GM12878 (cell line): ENCODE results near the gene EHBP1.

Experiments
- CHD2 ChIP-seq: IDR thresholded peaks from 2 replicates; pipeline ENCODE4 v1.6.1; 2011; ENCODE audit warnings: low read depth, low read length, improper control_type of control experiment, borderline replicate concordance
- CHD4 ChIP-seq: fragments of 200-600 bp; sonication (generic); IDR thresholded peaks from 2 replicates; pipeline ENCODE4 v1.6.1; 2016; ENCODE audit warnings: mild to moderate bottlenecking
- EZH2 ChIP-seq: IDR thresholded peaks from 2 replicates; pipeline ENCODE4 v1.6.1; 2012; ENCODE audit warnings: low read depth, mild to moderate bottlenecking, control low read depth, inconsistent platforms, low read length, borderline replicate concordance; ENCODE audit not compliant: control insufficient read depth
- NBN ChIP-seq: fragments of 450-650 bp; IDR thresholded peaks from 2 replicates; pipeline ENCODE4 v1.6.1; 2016
- NFYB ChIP-seq: IDR thresholded peaks from 2 replicates; pipeline ENCODE4 v1.6.1; 2011; ENCODE audit warnings: low read depth, mild to moderate bottlenecking, low read length, improper control_type of control experiment, moderate library complexity; ENCODE audit not compliant: insufficient read depth
- POLR2A ChIP-seq: IDR thresholded peaks from 2 replicates; pipeline ENCODE4 v1.6.1; 2011; ENCODE audit warnings: low read depth, mild to moderate bottlenecking, low read length
- TAF1 ChIP-seq: IDR thresholded peaks from 2 replicates; pipeline ENCODE4 v1.6.1; 2011; ENCODE audit warnings: mild to moderate bottlenecking, low read depth, low read length, borderline replicate concordance
- TF ChIP-seq, protein P1 (sequence below), 3 experiments: IDR thresholded peaks in 2 of 3; conservative IDR thresholded peaks in 1 of 3; 2 replicates each; pipeline ENCODE4 v1.5.1; 2011; ENCODE audit warnings: low read depth in 3 of 3, low read length in 3 of 3, mild to moderate bottlenecking in 3 of 3, control low read depth in 2 of 3, moderate library complexity in 2 of 3, inconsistent platforms in 1 of 3, mixed read lengths in 1 of 3; ENCODE audit not compliant: control insufficient read depth in 2 of 3, insufficient read depth in 1 of 3; ENCODE audit errors: extremely low read depth in 1 of 3
- TF ChIP-seq, protein P2 (sequence below): IDR thresholded peaks from 2 replicates; pipeline ENCODE4 v1.6.1; 2012; ENCODE audit warnings: low read depth, low read length, improper control_type of control experiment
- TF ChIP-seq, protein P3 (sequence below): IDR thresholded peaks from 2 replicates; pipeline ENCODE4 v1.6.1; 2011; ENCODE audit warnings: low read depth, mild to moderate bottlenecking, low read length, moderate library complexity, borderline replicate concordance; ENCODE audit errors: extremely low read depth
- TF ChIP-seq, protein P4 (sequence below): fragments of 150-350 bp; IDR thresholded peaks from 2 replicates; pipeline ENCODE4 v1.6.1; 2016; ENCODE audit warnings: low read depth, low read length

DNA sequence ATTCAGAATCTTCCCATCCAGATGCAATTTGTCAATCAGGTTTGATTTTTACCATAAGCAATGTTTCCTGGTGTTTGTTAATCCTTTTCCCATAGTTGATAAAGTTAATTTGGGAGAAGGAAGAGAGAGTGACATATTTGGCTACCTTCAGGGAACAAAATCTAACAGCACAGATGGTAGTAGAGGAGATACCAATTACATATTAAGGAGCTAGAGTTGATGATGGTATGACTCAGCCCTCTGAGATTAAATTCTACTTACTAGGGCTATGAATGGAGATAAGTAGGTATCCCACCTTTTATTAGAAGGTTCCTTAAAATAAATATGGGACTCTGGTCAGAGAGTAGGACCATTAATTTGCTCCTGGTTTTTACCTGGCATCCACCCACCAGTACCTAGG, 139.7 kb downstream of the EHBP1 start:
- TF ChIP-seq NFYB (no peak), NBN (no peak), EZH2 (no peak), TAF1 (no peak), CHD2 (no peak), POLR2A (no peak), CHD4 (no peak)
- TF ChIP-seq, protein P1, sequence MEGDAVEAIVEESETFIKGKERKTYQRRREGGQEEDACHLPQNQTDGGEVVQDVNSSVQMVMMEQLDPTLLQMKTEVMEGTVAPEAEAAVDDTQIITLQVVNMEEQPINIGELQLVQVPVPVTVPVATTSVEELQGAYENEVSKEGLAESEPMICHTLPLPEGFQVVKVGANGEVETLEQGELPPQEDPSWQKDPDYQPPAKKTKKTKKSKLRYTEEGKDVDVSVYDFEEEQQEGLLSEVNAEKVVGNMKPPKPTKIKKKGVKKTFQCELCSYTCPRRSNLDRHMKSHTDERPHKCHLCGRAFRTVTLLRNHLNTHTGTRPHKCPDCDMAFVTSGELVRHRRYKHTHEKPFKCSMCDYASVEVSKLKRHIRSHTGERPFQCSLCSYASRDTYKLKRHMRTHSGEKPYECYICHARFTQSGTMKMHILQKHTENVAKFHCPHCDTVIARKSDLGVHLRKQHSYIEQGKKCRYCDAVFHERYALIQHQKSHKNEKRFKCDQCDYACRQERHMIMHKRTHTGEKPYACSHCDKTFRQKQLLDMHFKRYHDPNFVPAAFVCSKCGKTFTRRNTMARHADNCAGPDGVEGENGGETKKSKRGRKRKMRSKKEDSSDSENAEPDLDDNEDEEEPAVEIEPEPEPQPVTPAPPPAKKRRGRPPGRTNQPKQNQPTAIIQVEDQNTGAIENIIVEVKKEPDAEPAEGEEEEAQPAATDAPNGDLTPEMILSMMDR (IDR thresholded peaks at IDR 0.05 in 2 of 3, conservative IDR thresholded peaks at IDR 0.05 in 1 of 3; ENCODE audit: control insufficient read depth in 2 of 3, extremely low read depth in 1 of 3, insufficient read depth in 1 of 3, low read depth in 3 of 3, low read length in 3 of 3): no peak
- TF ChIP-seq, protein P2, sequence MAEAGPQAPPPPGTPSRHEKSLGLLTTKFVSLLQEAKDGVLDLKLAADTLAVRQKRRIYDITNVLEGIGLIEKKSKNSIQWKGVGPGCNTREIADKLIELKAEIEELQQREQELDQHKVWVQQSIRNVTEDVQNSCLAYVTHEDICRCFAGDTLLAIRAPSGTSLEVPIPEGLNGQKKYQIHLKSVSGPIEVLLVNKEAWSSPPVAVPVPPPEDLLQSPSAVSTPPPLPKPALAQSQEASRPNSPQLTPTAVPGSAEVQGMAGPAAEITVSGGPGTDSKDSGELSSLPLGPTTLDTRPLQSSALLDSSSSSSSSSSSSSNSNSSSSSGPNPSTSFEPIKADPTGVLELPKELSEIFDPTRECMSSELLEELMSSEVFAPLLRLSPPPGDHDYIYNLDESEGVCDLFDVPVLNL: no peak
- TF ChIP-seq, protein P3, sequence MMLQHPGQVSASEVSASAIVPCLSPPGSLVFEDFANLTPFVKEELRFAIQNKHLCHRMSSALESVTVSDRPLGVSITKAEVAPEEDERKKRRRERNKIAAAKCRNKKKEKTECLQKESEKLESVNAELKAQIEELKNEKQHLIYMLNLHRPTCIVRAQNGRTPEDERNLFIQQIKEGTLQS: no peak
- TF ChIP-seq, protein P4, sequence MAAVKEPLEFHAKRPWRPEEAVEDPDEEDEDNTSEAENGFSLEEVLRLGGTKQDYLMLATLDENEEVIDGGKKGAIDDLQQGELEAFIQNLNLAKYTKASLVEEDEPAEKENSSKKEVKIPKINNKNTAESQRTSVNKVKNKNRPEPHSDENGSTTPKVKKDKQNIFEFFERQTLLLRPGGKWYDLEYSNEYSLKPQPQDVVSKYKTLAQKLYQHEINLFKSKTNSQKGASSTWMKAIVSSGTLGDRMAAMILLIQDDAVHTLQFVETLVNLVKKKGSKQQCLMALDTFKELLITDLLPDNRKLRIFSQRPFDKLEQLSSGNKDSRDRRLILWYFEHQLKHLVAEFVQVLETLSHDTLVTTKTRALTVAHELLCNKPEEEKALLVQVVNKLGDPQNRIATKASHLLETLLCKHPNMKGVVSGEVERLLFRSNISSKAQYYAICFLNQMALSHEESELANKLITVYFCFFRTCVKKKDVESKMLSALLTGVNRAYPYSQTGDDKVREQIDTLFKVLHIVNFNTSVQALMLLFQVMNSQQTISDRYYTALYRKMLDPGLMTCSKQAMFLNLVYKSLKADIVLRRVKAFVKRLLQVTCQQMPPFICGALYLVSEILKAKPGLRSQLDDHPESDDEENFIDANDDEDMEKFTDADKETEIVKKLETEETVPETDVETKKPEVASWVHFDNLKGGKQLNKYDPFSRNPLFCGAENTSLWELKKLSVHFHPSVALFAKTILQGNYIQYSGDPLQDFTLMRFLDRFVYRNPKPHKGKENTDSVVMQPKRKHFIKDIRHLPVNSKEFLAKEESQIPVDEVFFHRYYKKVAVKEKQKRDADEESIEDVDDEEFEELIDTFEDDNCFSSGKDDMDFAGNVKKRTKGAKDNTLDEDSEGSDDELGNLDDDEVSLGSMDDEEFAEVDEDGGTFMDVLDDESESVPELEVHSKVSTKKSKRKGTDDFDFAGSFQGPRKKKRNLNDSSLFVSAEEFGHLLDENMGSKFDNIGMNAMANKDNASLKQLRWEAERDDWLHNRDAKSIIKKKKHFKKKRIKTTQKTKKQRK: no peak
